SK-N-SH treated with all-trans-retinoic acid at 6 μM for 48 hours (cell line): ENCODE results near the gene CACNA1C.

Experiments used
- ARNTL ChIP-seq: fragments of 450-650 bp; formaldehyde crosslinking; IDR thresholded peaks from 2 replicates; pipeline ENCODE4 v1.5.0; 2020; ENCODE audit warnings: low read depth, mild to moderate bottlenecking, moderate library complexity, borderline replicate concordance
- BACH2 ChIP-seq: fragments of 250-450 bp; sonication (Bioruptor Pico); IDR thresholded peaks from 2 replicates; pipeline ENCODE4 v1.9.0; 2021; ENCODE audit warnings: mild to moderate bottlenecking, borderline replicate concordance
- ISL1 ChIP-seq: fragments of 250-450 bp; sonication (Bioruptor Pico); IDR thresholded peaks from 2 replicates; pipeline ENCODE4 v2.1.2; 2022; ENCODE audit warnings: mild to moderate bottlenecking, moderate library complexity
- PPARA ChIP-seq: fragments of 250-450 bp; sonication (Bioruptor Pico); IDR thresholded peaks from 2 replicates; pipeline ENCODE4 v1.5.0; 2020; ENCODE audit warnings: mild to moderate bottlenecking, borderline replicate concordance
- SNAI2 ChIP-seq: fragments of 250-450 bp; sonication (Bioruptor Pico); IDR thresholded peaks from 2 replicates; pipeline ENCODE4 v1.5.0; 2020; ENCODE audit warnings: mild to moderate bottlenecking, moderate library complexity
- ZFP3 ChIP-seq: fragments of 250-450 bp; sonication (Bioruptor Pico); IDR thresholded peaks from 2 replicates; pipeline ENCODE4 v1.5.0; 2020; ENCODE audit warnings: mild to moderate bottlenecking, moderate library complexity
- ZNF8 ChIP-seq: fragments of 450-650 bp; formaldehyde crosslinking; IDR thresholded peaks from 2 replicates; pipeline ENCODE4 v1.5.0; 2020; ENCODE audit warnings: mild to moderate bottlenecking, moderate library complexity
- TF ChIP-seq, protein P1 (sequence below): fragments of 250-450 bp; sonication (Bioruptor Pico); IDR thresholded peaks from 2 replicates; pipeline ENCODE4 v1.8.0; 2020; ENCODE audit warnings: mild to moderate bottlenecking, moderate library complexity, borderline replicate concordance

DNA sequence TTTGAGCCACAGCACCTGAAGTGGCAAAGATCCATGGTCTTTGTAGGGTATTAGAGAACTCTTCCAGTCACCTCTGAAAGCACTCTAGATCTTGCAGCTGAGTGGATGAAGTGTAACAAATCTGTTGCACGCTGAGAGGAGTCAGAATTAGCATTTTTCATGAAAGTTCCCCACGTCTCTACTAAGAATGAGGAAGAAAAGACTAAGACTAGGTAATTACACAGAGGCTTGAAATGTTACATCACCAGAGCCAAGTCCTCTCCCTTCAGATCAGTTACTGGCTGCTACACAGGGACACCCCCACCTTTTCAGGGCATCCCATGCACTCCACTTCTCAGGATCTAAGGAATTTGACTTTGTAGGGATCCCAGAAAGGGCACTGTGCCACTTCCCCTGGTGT lies 643.3 kb downstream of the CACNA1C start:
- TF ChIP-seq ISL1 (CRISPR knock-in tag), result no peak
- TF ChIP-seq, protein P1, sequence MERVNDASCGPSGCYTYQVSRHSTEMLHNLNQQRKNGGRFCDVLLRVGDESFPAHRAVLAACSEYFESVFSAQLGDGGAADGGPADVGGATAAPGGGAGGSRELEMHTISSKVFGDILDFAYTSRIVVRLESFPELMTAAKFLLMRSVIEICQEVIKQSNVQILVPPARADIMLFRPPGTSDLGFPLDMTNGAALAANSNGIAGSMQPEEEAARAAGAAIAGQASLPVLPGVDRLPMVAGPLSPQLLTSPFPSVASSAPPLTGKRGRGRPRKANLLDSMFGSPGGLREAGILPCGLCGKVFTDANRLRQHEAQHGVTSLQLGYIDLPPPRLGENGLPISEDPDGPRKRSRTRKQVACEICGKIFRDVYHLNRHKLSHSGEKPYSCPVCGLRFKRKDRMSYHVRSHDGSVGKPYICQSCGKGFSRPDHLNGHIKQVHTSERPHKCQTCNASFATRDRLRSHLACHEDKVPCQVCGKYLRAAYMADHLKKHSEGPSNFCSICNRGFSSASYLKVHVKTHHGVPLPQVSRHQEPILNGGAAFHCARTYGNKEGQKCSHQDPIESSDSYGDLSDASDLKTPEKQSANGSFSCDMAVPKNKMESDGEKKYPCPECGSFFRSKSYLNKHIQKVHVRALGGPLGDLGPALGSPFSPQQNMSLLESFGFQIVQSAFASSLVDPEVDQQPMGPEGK, result no peak
- TF ChIP-seq BACH2 (CRISPR knock-in tag), result no peak
- TF ChIP-seq ZNF8 (CRISPR knock-in tag), result no peak
- no peak for TF ChIP-seq PPARA (CRISPR knock-in tag)
- no peak for TF ChIP-seq SNAI2 (CRISPR knock-in tag)
- no peak for TF ChIP-seq ARNTL (CRISPR knock-in tag)
- no peak for TF ChIP-seq ZFP3 (CRISPR knock-in tag)
